Suprapubic skin (tissue), 4 donors: Measurements from ENCODE around the gene ZNF648.

Experiments used
- POLR2A ChIP-seq, 2 donors: fragments of 450-650 bp; IDR thresholded peaks; one replicate each; pipeline ENCODE4 v1.6.1; 2017; ENCODE audit warnings: antibody characterized with exemption in 2 of 2, mild to moderate bottlenecking in 2 of 2, moderate library complexity in 2 of 2
- POLR2AphosphoS5 ChIP-seq, 3 donors: sonication (generic); formaldehyde crosslinking; IDR thresholded peaks; one replicate each; pipeline ENCODE4 v1.6.1; 2017; ENCODE audit warnings: antibody characterized with exemption in 3 of 3
- TF ChIP-seq, protein P1 (sequence below), 2 donors: fragments of 200-600 bp in 1 of 2; fragments of 450-650 bp in 1 of 2; sonication (generic) in 1 of 2; IDR thresholded peaks; one replicate each; pipeline ENCODE4 v1.5.1; 2016 to 2019; ENCODE audit warnings: antibody characterized with exemption in 2 of 2, mild to moderate bottlenecking in 1 of 2, moderate library complexity in 1 of 2

DNA sequence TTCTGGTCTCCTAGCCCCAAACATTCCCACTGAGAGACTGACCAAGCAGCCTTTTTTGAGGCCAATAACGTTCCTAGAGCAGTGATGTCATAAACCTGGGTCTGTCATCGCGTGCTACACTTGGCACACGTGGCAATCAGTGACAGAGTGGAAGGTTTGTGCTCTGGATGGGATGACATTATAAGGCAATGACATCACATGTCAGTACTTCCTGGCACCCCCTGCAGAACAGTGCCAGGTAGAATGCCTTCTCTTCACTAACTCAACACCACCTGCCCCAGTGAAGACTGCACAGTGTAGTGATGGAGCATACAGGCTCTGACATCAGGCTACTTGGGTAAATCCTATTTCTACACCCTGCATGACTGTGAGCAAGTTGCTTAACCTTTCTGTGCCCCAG, 5.4 kb upstream of the ZNF648 start:
- no peak for TF ChIP-seq POLR2AphosphoS5 (IDR thresholded peaks at IDR 0.05)
- TF ChIP-seq, protein P1, sequence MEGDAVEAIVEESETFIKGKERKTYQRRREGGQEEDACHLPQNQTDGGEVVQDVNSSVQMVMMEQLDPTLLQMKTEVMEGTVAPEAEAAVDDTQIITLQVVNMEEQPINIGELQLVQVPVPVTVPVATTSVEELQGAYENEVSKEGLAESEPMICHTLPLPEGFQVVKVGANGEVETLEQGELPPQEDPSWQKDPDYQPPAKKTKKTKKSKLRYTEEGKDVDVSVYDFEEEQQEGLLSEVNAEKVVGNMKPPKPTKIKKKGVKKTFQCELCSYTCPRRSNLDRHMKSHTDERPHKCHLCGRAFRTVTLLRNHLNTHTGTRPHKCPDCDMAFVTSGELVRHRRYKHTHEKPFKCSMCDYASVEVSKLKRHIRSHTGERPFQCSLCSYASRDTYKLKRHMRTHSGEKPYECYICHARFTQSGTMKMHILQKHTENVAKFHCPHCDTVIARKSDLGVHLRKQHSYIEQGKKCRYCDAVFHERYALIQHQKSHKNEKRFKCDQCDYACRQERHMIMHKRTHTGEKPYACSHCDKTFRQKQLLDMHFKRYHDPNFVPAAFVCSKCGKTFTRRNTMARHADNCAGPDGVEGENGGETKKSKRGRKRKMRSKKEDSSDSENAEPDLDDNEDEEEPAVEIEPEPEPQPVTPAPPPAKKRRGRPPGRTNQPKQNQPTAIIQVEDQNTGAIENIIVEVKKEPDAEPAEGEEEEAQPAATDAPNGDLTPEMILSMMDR (IDR thresholded peaks at IDR 0.05): no peak
- no peak for TF ChIP-seq POLR2A (IDR thresholded peaks at IDR 0.05)
